ENCODE measurements around the gene CAPN9. TPM values are rescaled to one million over a fixed set of nuclear protein-coding genes. Genes with fewer than 3 reads are reported as not detected.

The CAPN9 gene
- total and polyA plus RNA-seq, 2 donors (not counting 3 experiments of a cell fraction or from before 2014, with no cell fraction given): not detected

DNA sequence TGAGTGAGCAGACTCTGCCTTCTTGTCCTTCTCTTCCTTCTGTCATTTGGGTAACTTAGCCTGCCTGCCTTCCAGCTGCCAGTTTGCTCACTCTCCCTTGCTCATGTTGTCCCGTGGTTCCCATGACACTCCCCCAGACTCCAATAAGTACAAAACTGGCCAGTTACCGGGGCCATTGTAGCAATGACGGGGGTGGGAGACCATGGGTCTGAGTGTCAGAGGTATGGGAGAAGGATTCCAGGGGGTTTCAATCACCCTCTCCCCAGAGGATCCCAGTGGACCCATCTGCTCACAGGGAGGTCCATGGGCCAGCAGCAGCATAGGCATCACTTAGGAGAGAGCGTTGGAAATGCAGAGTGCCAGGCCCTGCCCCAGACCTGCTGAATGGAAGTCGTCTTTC, 51.3 kb downstream of the CAPN9 start:
- Histone ChIP-seq H3K27me3 (ENCODE audit: control insufficient read depth in 2 of 2, insufficient read depth in 2 of 2, low read length in 2 of 2) (no peaks in the 10 kb centered on the region), H3K9ac (replicated peaks; ENCODE audit: extremely low read depth, insufficient read depth, low read length) (no peak overlapping the region), H3K79me2 (ENCODE audit: control insufficient read depth, insufficient read depth, low read length) (no peaks in the 10 kb centered on the region), H3K27ac (ENCODE audit: insufficient read depth, low read depth, low read length) (no peak overlapping the region), H3K9me3 (replicated peaks; ENCODE audit: control insufficient read depth, insufficient read depth, low read length) (no peaks in the 10 kb centered on the region), H3K4me2 (ENCODE audit: insufficient read depth, low read length) (no peak overlapping the region), H4K20me1 (replicated peaks; ENCODE audit: control insufficient read depth, extremely low read depth, insufficient read depth, low read length) (no peaks in the 10 kb centered on the region), H2AFZ (ENCODE audit: low read depth, low read length) (no peak overlapping the region), H3K4me3 (replicated peaks in 1 of 3; ENCODE audit: insufficient read depth in 1 of 3, low read depth in 1 of 3, low read length in 3 of 3) (no peak overlapping the region), H3K4me1 (ENCODE audit: control insufficient read depth, extremely low read depth, insufficient read depth, low read length) (no peaks in the 10 kb centered on the region), H3K9me1 (replicated peaks; ENCODE audit: control insufficient read depth, extremely low read depth, insufficient read depth, low read length) (no peaks in the 10 kb centered on the region), H3K36me3 (ENCODE audit: control insufficient read depth in 2 of 2, extremely low read depth in 1 of 2, insufficient read depth in 2 of 2, low read length in 2 of 2) (no peaks in the 10 kb centered on the region)
- CTCF ChIA-PET: interaction anchor here (1.2 to 5.0 kb wide), 8 partner anchors 9 to 414 kb away, joined by 3 to 40 read pairs (median 4); partner anchors contain the start of gene C1orf198
- DNase-seq (ENCODE audit: low read depth, low spot score) (no peak), FAIRE-seq (no peak)
- POLR2A ChIA-PET: no interaction called here
- no TSS peak for BruUV-seq (replicated peaks)
- intact Hi-C loops (cut with micrococcal nuclease): loop anchor here (1.0 to 5.0 kb wide), 6 partner anchors 70 to 804 kb away; partner anchors contain the start of genes C1orf198 and TTC13
- TF ChIP-seq MYC (IDR thresholded peaks at IDR 0.05; ENCODE audit: low read depth, low read length) (no peak), EZH2 (IDR thresholded peaks at IDR 0.05; ENCODE audit: borderline replicate concordance, low read depth, low read length, severe bottlenecking) (no peak)
- TF ChIP-seq, protein P1, sequence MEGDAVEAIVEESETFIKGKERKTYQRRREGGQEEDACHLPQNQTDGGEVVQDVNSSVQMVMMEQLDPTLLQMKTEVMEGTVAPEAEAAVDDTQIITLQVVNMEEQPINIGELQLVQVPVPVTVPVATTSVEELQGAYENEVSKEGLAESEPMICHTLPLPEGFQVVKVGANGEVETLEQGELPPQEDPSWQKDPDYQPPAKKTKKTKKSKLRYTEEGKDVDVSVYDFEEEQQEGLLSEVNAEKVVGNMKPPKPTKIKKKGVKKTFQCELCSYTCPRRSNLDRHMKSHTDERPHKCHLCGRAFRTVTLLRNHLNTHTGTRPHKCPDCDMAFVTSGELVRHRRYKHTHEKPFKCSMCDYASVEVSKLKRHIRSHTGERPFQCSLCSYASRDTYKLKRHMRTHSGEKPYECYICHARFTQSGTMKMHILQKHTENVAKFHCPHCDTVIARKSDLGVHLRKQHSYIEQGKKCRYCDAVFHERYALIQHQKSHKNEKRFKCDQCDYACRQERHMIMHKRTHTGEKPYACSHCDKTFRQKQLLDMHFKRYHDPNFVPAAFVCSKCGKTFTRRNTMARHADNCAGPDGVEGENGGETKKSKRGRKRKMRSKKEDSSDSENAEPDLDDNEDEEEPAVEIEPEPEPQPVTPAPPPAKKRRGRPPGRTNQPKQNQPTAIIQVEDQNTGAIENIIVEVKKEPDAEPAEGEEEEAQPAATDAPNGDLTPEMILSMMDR (IDR thresholded peaks at IDR 0.05; ENCODE audit: extremely low read depth in 1 of 2, insufficient read depth in 1 of 2, low read depth in 1 of 2, low read length in 2 of 2): no peak
- dilution Hi-C loops (cut with MboI; ENCODE audit: extremely low pct_ligation_motif_present, low sequenced_read_pairs): no loop called here
